OCI-LY7 (cell line): ENCODE measurements around the gene ATP6V1E1.

Experiments used
- EZH2phosphoT487 ChIP-seq: fragments of 200-600 bp; sonication (generic); IDR thresholded peaks from 2 replicates; pipeline ENCODE4 v1.6.1; 2018; ENCODE audit warnings: low read depth, borderline replicate concordance, mild to moderate bottlenecking, mixed run types, antibody characterized with exemption, low read length, moderate library complexity, mixed read lengths
- TF ChIP-seq, protein P1 (sequence below): fragments of 200-600 bp; sonication (generic); conservative IDR thresholded peaks from 2 replicates; pipeline ENCODE4 v1.5.1; 2014; ENCODE audit warnings: mild to moderate bottlenecking, antibody characterized with exemption, low read length, moderate library complexity, mixed read lengths

GRCh38 chr22:17641269-17641668 is 12.7 kb upstream of the ATP6V1E1 start:
- TF ChIP-seq, protein P1, sequence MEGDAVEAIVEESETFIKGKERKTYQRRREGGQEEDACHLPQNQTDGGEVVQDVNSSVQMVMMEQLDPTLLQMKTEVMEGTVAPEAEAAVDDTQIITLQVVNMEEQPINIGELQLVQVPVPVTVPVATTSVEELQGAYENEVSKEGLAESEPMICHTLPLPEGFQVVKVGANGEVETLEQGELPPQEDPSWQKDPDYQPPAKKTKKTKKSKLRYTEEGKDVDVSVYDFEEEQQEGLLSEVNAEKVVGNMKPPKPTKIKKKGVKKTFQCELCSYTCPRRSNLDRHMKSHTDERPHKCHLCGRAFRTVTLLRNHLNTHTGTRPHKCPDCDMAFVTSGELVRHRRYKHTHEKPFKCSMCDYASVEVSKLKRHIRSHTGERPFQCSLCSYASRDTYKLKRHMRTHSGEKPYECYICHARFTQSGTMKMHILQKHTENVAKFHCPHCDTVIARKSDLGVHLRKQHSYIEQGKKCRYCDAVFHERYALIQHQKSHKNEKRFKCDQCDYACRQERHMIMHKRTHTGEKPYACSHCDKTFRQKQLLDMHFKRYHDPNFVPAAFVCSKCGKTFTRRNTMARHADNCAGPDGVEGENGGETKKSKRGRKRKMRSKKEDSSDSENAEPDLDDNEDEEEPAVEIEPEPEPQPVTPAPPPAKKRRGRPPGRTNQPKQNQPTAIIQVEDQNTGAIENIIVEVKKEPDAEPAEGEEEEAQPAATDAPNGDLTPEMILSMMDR: no peak
- TF ChIP-seq EZH2phosphoT487: no peak
